Measurements from ENCODE around the gene NOTCH3. TPM values are rescaled to one million over a fixed set of nuclear protein-coding genes. Genes with fewer than 3 reads are reported as not detected.

The NOTCH3 gene
- total RNA-seq, 2 donors from 2014 or later = 140 to 171 TPM

- Mint-ChIP-seq H3K4me1 (peaks cover 2% of the 10 kb centered on the region), H3K27ac (no peak overlapping the region), H3K4me3 (no peak overlapping the region), H3K36me3 (ENCODE audit: low read depth) (peaks cover 68% of the 10 kb centered on the region), H3K9me3 (no peaks in the 10 kb centered on the region), H3K27me3 (ENCODE audit: insufficient read depth) (no peaks in the 10 kb centered on the region)
- Histone ChIP-seq H3K9ac (ENCODE audit: extremely low read depth, low read length, poor library complexity, severe bottlenecking) (no peak overlapping the region), H3K4me3 (ENCODE audit: low read length) (no peak overlapping the region), H3K36me3 (ENCODE audit: control insufficient read depth, insufficient read depth, low read length) (peaks cover 81% of the 10 kb centered on the region), H3K4me1 (ENCODE audit: control insufficient read depth, insufficient read depth, low read length) (no peaks in the 10 kb centered on the region), H3K27ac (ENCODE audit: low read depth, low read length) (no peak overlapping the region), H3K27me3 (ENCODE audit: control insufficient read depth, insufficient read depth, low read length, poor library complexity, severe bottlenecking) (no peaks in the 10 kb centered on the region), H3K9me3 (ENCODE audit: control insufficient read depth, low read length) (no peaks in the 10 kb centered on the region)
- TF ChIP-seq CTCF (conservative IDR thresholded peaks at IDR 0.05) = no peak
- 92 to 95% methylated on average over 5 to 18 of the region's 18 CpGs for WGBS, 2 experiments (ENCODE audit: insufficient coverage in 1 of 2, insufficient read length in 1 of 2)
- DNase-seq = no peak
Measured at GRCh38 chr19:15191982-15192381, 8.8 kb downstream of the NOTCH3 start.

GRCh38 chr19:15191514-15191913 is 9.3 kb downstream of the NOTCH3 start:
- H3K27me3 Mint-ChIP-seq (ENCODE audit: insufficient read depth) = no peaks in the 10 kb centered on the region
- Histone ChIP-seq H3K27me3 (ENCODE audit: control insufficient read depth, insufficient read depth, low read length, poor library complexity, severe bottlenecking) (no peaks in the 10 kb centered on the region), H3K27ac (ENCODE audit: low read depth, low read length) (no peak overlapping the region), H3K4me3 (ENCODE audit: low read length) (no peak overlapping the region), H3K36me3 (ENCODE audit: control insufficient read depth, insufficient read depth, low read length) (peaks cover 81% of the 10 kb centered on the region), H3K4me1 (ENCODE audit: control insufficient read depth, insufficient read depth, low read length) (no peaks in the 10 kb centered on the region), H3K9me3 (ENCODE audit: control insufficient read depth, low read length) (no peaks in the 10 kb centered on the region), H3K9ac (ENCODE audit: extremely low read depth, low read length, poor library complexity, severe bottlenecking) (no peak overlapping the region)
- H3K27ac Mint-ChIP-seq = no peak overlapping the region
- peaks cover 69% of the 10 kb centered on the region for H3K36me3 Mint-ChIP-seq (ENCODE audit: low read depth)
- DNase-seq = no peak
- peaks cover 2% of the 10 kb centered on the region for H3K4me1 Mint-ChIP-seq
- TF ChIP-seq CTCF (conservative IDR thresholded peaks at IDR 0.05) = no peak
- WGBS, 2 experiments (ENCODE audit: insufficient coverage in 1 of 2, insufficient read length in 1 of 2) = 94 to 96% methylated on average over 9 to 18 of the region's 18 CpGs
- no peaks in the 10 kb centered on the region for H3K9me3 Mint-ChIP-seq
- no peak overlapping the region for H3K4me3 Mint-ChIP-seq

GRCh38 chr19:15188851-15189250 is 11.9 kb downstream of the NOTCH3 start:
- Histone ChIP-seq H3K9me3 (ENCODE audit: control insufficient read depth, low read length) (no peaks in the 10 kb centered on the region), H3K27ac (ENCODE audit: low read depth, low read length) (no peak overlapping the region), H3K4me1 (ENCODE audit: control insufficient read depth, insufficient read depth, low read length) (no peaks in the 10 kb centered on the region), H3K9ac (ENCODE audit: extremely low read depth, low read length, poor library complexity, severe bottlenecking) (no peak overlapping the region), H3K27me3 (ENCODE audit: control insufficient read depth, insufficient read depth, low read length, poor library complexity, severe bottlenecking) (no peaks in the 10 kb centered on the region), H3K4me3 (ENCODE audit: low read length) (no peak overlapping the region), H3K36me3 (ENCODE audit: control insufficient read depth, insufficient read depth, low read length) (peaks cover 95% of the 10 kb centered on the region)
- Mint-ChIP-seq H3K9me3 (no peaks in the 10 kb centered on the region), H3K27me3 (ENCODE audit: insufficient read depth) (no peaks in the 10 kb centered on the region), H3K4me3 (no peak overlapping the region), H3K4me1 (no peaks in the 10 kb centered on the region), H3K27ac (no peak overlapping the region), H3K36me3 (ENCODE audit: low read depth) (peaks cover 84% of the 10 kb centered on the region)
- 92 to 97% methylated on average over 13 to 24 of the region's 24 CpGs for WGBS, 2 experiments (ENCODE audit: insufficient coverage in 1 of 2, insufficient read length in 1 of 2)
- DNase-seq = no peak
- TF ChIP-seq CTCF (conservative IDR thresholded peaks at IDR 0.05) = no peak
